Measurements from ENCODE around the gene MCTP2.

Gene MCTP2

GRCh38 chr15:94354655-94355054 lies 123.3 kb downstream of the MCTP2 start:
- no peak overlapping the region for H3K4me3 ChIP-seq (ENCODE audit: low read length)
- TF ChIP-seq, protein P1, sequence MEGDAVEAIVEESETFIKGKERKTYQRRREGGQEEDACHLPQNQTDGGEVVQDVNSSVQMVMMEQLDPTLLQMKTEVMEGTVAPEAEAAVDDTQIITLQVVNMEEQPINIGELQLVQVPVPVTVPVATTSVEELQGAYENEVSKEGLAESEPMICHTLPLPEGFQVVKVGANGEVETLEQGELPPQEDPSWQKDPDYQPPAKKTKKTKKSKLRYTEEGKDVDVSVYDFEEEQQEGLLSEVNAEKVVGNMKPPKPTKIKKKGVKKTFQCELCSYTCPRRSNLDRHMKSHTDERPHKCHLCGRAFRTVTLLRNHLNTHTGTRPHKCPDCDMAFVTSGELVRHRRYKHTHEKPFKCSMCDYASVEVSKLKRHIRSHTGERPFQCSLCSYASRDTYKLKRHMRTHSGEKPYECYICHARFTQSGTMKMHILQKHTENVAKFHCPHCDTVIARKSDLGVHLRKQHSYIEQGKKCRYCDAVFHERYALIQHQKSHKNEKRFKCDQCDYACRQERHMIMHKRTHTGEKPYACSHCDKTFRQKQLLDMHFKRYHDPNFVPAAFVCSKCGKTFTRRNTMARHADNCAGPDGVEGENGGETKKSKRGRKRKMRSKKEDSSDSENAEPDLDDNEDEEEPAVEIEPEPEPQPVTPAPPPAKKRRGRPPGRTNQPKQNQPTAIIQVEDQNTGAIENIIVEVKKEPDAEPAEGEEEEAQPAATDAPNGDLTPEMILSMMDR (IDR thresholded peaks at IDR 0.05; ENCODE audit: insufficient read depth, low read depth, low read length, missing control alignments): no peak

DNA sequence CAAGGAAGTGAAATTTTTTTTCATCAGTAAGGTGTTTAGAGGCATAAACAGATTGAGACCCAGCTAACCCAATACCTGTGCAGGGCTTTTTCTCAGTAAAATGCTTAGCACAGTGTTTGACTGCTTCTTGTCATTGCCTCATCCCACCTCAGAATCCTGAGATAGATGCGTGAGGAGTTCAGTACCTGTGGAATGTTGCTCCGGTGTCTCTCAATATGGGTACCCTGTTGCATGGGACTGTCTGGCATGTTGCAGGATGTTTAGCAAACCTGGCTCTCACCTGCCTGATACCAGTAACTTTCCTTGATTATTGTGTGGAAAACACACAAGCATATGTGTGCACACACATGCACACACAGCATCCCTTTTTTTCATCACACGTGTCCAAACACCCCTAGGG lies 128.4 kb downstream of the MCTP2 start:
- H3K4me3 ChIP-seq (ENCODE audit: low read length): no peak overlapping the region
- no peak for DNase-seq (ENCODE audit: low read depth)
- TF ChIP-seq, protein P1 (IDR thresholded peaks at IDR 0.05; ENCODE audit: insufficient read depth, low read depth, low read length, missing control alignments): no peak

More at GRCh38 chr15:94354655-94355054, 123.3 kb downstream of the MCTP2 start:
- DNase-seq (ENCODE audit: low read depth): no peak

DNA sequence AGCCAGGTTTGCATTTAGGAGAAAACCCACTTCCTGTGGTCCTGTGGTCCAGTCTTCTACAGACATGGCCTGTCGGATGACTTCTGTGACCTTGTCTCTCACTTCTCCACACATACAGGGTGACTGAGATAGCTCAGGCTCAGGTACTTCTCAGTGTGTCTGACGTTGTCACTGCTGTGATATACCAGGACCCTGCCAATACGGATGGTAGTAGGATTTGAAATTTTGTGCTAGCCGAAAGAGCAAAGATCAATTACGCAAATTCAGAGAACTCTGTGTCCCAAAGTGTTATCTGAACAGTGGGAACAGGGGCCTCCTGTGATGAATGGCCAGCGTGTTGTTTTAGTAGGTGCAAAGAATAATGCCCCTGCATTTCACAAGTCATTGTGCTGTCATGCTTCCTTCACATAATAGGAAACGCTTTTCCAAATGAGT lies 128.9 kb downstream of the MCTP2 start:
- no peak overlapping the region for H3K4me3 ChIP-seq (ENCODE audit: low read length)
- DNase-seq (ENCODE audit: low read depth): no peak
- TF ChIP-seq, protein P1 (IDR thresholded peaks at IDR 0.05; ENCODE audit: insufficient read depth, low read depth, low read length, missing control alignments): no peak

DNA sequence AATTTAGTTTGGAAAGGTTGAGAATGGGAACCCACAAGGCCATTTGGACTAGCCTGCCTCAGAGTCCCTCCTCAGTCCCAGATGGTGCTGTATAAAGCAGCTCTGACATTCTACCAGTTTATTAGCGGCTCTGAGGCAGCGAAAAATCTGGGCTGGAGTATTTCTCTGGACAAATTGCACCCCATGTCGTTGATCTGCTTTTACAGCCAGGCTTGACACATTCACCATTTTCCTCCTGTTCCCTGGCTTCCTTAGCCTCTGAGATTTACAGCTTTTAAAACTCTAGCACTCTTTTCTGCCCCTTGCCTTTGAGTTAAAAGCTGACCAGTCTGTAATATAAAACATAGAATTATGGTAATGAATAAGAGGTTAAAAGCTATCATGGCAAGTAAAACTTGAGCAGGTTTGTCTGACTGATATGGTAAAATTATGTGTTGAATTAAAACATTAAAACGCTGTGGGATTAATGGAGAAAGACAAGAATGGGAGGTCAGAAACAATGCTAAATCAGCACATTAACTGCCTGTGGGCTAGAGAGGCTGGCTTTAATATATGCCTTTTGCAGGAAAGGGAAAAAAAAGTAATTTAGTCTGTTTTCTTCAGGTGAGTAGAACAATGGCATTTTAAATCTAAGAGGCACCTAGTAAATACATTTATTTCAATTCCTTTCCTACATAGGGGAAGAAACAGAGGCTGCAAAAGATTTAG lies 131.2 kb downstream of the MCTP2 start:
- no peak for DNase-seq (ENCODE audit: low read depth)
- no peak overlapping the region for H3K4me3 ChIP-seq (ENCODE audit: low read length)
- TF ChIP-seq, protein P1 (IDR thresholded peaks at IDR 0.05; ENCODE audit: insufficient read depth, low read depth, low read length, missing control alignments): no peak

GRCh38 chr15:94363382-94363781 lies 132.0 kb downstream of the MCTP2 start:
- TF ChIP-seq, protein P1 (IDR thresholded peaks at IDR 0.05; ENCODE audit: insufficient read depth, low read depth, low read length, missing control alignments): no peak
- no peak for DNase-seq (ENCODE audit: low read depth)
- no peak overlapping the region for H3K4me3 ChIP-seq (ENCODE audit: low read length)

- TF ChIP-seq, protein P1 (IDR thresholded peaks at IDR 0.05; ENCODE audit: insufficient read depth, low read depth, low read length, missing control alignments): no peak
- no peak overlapping the region for H3K4me3 ChIP-seq (ENCODE audit: low read length)
- no peak for DNase-seq (ENCODE audit: low read depth)
These were observed 135.4 kb downstream of the MCTP2 start for GRCh38 chr15:94366781-94367180.

All from epithelial cell of esophagus (primary cell).